Neural cell (in vitro differentiated cells): Measurements from ENCODE around the gene PRR36. TPM values are rescaled to one million over a fixed set of nuclear protein-coding genes. Genes with fewer than 3 reads are reported as not detected.

Experiments used
- H2AFZ ChIP-seq: fragments of 200-600, 300-800 bp; sonication (generic), shearing (Covaris generic); 2 replicates; pipeline ENCODE4 v1.6.0; 2014; ENCODE audit warnings: low read depth, mild to moderate bottlenecking, antibody characterized with exemption, low read length, moderate library complexity
- H3F3A ChIP-seq: fragments of 200-600 bp; shearing (Covaris generic); 2 replicates; pipeline ENCODE4 v1.6.1; 2016; ENCODE audit warnings: mild to moderate bottlenecking, moderate library complexity, mixed read lengths, antibody characterized with exemption, low read length; ENCODE audit not compliant: insufficient read depth, poor library complexity, severe bottlenecking
- H3K27ac ChIP-seq: fragments of 200-600, 300-800 bp; sonication (generic), shearing (Covaris generic); 2 replicates; pipeline ENCODE4 v1.5.1; 2014; ENCODE audit warnings: mild to moderate bottlenecking, low read length, moderate library complexity
- H3K27me3 ChIP-seq: fragments of 300-800, 200-600 bp; sonication (generic), shearing (Covaris generic); 2 replicates; pipeline ENCODE4 v1.6.0; 2014; ENCODE audit warnings: mild to moderate bottlenecking, low read depth, low read length, moderate library complexity; ENCODE audit not compliant: insufficient read depth
- H3K36me3 ChIP-seq: fragments of 300-800, 200-600 bp; sonication (generic), shearing (Covaris generic); 2 replicates; pipeline ENCODE4 v1.5.1; 2014; ENCODE audit warnings: mild to moderate bottlenecking, antibody characterized with exemption, low read length, moderate library complexity; ENCODE audit not compliant: insufficient read depth
- H3K4me2 ChIP-seq: fragments of 300-800, 200-600 bp; sonication (generic), shearing (Covaris generic); 2 replicates; pipeline ENCODE4 v1.6.0; 2014; ENCODE audit warnings: mild to moderate bottlenecking, low read length
- H3K4me3 ChIP-seq: fragments of 300-800, 200-600 bp; sonication (generic), shearing (Covaris generic); 2 replicates; pipeline ENCODE4 v1.5.1; 2014; ENCODE audit warnings: mild to moderate bottlenecking, low read length, moderate library complexity
- H3K79me2 ChIP-seq: fragments of 200-600 bp; shearing (Covaris generic); replicated peaks from 2 replicates; pipeline ENCODE4 v1.6.0; 2014; ENCODE audit warnings: mild to moderate bottlenecking, low read length, moderate library complexity; ENCODE audit not compliant: insufficient read depth
- H3K9ac ChIP-seq: fragments of 300-800, 200-600 bp; sonication (generic), shearing (Covaris generic); 2 replicates; pipeline ENCODE4 v1.6.1; 2016; ENCODE audit warnings: mild to moderate bottlenecking, low read length, mixed read lengths
- H3K9me2 ChIP-seq: fragments of 200-600 bp; shearing (Covaris generic); 2 replicates; pipeline ENCODE4 v1.6.1; 2016; ENCODE audit warnings: mild to moderate bottlenecking, low read length, mixed read lengths; ENCODE audit not compliant: insufficient read depth
- H3K9me3 ChIP-seq: fragments of 200-600, 300-800 bp; sonication (generic), shearing (Covaris generic); 2 replicates; pipeline ENCODE4 v1.6.1; 2016; ENCODE audit warnings: mild to moderate bottlenecking, mixed run types, low read length, moderate library complexity, mixed read lengths
- H4K20me1 ChIP-seq: fragments of 200-600 bp; shearing (Covaris generic); 2 replicates; pipeline ENCODE4 v1.6.1; 2016; ENCODE audit warnings: mild to moderate bottlenecking, mixed run types; ENCODE audit not compliant: insufficient read depth
- CTCF ChIP-seq: fragments of 450-650 bp; IDR thresholded peaks from 2 replicates; pipeline ENCODE4 v1.5.1; 2014; ENCODE audit warnings: antibody characterized with exemption, mild to moderate bottlenecking, moderate library complexity; ENCODE audit not compliant: poor library complexity, severe bottlenecking
- EP300 ChIP-seq: fragments of 450-650 bp; conservative IDR thresholded peaks from 2 replicates; pipeline ENCODE4 v1.6.1; 2014; ENCODE audit warnings: antibody characterized with exemption, mild to moderate bottlenecking, moderate library complexity; ENCODE audit not compliant: poor library complexity, severe bottlenecking
- EZH2 ChIP-seq: fragments of 200-600, 300-800 bp; shearing (Covaris generic), sonication (generic); IDR thresholded peaks from 2 replicates; pipeline ENCODE4 v1.6.1; 2014; ENCODE audit warnings: antibody characterized with exemption, low read length, borderline replicate concordance, mild to moderate bottlenecking; ENCODE audit not compliant: insufficient read depth, poor library complexity, severe bottlenecking
- MXI1 ChIP-seq: fragments of 450-650 bp; conservative IDR thresholded peaks from 2 replicates; pipeline ENCODE4 v1.6.1; 2014; ENCODE audit warnings: antibody characterized with exemption, mild to moderate bottlenecking; ENCODE audit not compliant: poor library complexity, severe bottlenecking
- POLR2AphosphoS5 ChIP-seq: IDR thresholded peaks from 2 replicates; pipeline ENCODE4 v1.6.1; 2012
- RAD21 ChIP-seq: fragments of 450-650 bp; conservative IDR thresholded peaks from 2 replicates; pipeline ENCODE4 v1.6.1; 2014; ENCODE audit warnings: antibody characterized with exemption, mild to moderate bottlenecking, moderate library complexity
- REST ChIP-seq: IDR thresholded peaks from 2 replicates; pipeline ENCODE4 v1.6.1; 2012; ENCODE audit warnings: borderline replicate concordance
- SMC3 ChIP-seq: fragments of 450-650 bp; conservative IDR thresholded peaks from 2 replicates; pipeline ENCODE4 v1.6.1; 2014; ENCODE audit warnings: antibody characterized with exemption, mild to moderate bottlenecking, moderate library complexity; ENCODE audit not compliant: poor library complexity
- TAF1 ChIP-seq: IDR thresholded peaks from 2 replicates; pipeline ENCODE4 v1.6.1; 2012; ENCODE audit warnings: low read depth
- polyA plus RNA-seq: library from polyadenylated mRNA; depleted of rRNA; stranded (reverse); fragments of >200 nt; gene quantifications from 2 replicates; pipeline ENCODE4 v1.2.3, GENCODE V29; 2014

PRR36 gene
- polyA plus RNA-seq, 1 donor from 2014 or later: 2.5 TPM

- Histone ChIP-seq H3K36me3 (no peaks in the 10 kb centered on the region), H3K9me3 (no peaks in the 10 kb centered on the region), H3K4me3 (no peak overlapping the region), H3K9me2 (no peaks in the 10 kb centered on the region), H3F3A (no peaks in the 10 kb centered on the region), H4K20me1 (no peaks in the 10 kb centered on the region), H3K9ac (no peak overlapping the region), H3K27ac (no peak overlapping the region), H3K27me3 (no peaks in the 10 kb centered on the region), H2AFZ (no peak overlapping the region), H3K79me2 (peaks cover 2% of the 10 kb centered on the region), H3K4me2 (no peak overlapping the region)
- TF ChIP-seq SMC3 (no peak), MXI1 (no peak), TAF1 (no peak), CTCF (no peak), EZH2 (no peak), EP300 (no peak), RAD21 (no peak), POLR2AphosphoS5 (no peak), REST (no peak)
These were observed 31.4 kb downstream of the PRR36 start for GRCh38 chr19:7842661-7843294.

- no peaks in the 10 kb centered on the region for H3K36me3 ChIP-seq
- TF ChIP-seq EP300 (no peak), EZH2 (no peak), TAF1 (no peak), CTCF (no peak), MXI1 (no peak), SMC3 (no peak), REST (no peak), RAD21 (no peak), POLR2AphosphoS5 (no peak)
- H3K27ac ChIP-seq: no peak overlapping the region
- no peak overlapping the region for H2AFZ ChIP-seq
- H3K4me3 ChIP-seq: no peak overlapping the region
- no peaks in the 10 kb centered on the region for H3K9me2 ChIP-seq
- H3K9me3 ChIP-seq: no peaks in the 10 kb centered on the region
- H4K20me1 ChIP-seq: no peaks in the 10 kb centered on the region
- H3K27me3 ChIP-seq: no peaks in the 10 kb centered on the region
- H3K4me2 ChIP-seq: no peak overlapping the region
- no peaks in the 10 kb centered on the region for H3F3A ChIP-seq
- H3K9ac ChIP-seq: no peak overlapping the region
- H3K79me2 ChIP-seq: peaks cover 2% of the 10 kb centered on the region
These were observed 32.2 kb downstream of the PRR36 start for GRCh38 chr19:7841751-7842660.
